ENCODE measurements around the gene GINS2.

The GINS2 gene

DNA sequence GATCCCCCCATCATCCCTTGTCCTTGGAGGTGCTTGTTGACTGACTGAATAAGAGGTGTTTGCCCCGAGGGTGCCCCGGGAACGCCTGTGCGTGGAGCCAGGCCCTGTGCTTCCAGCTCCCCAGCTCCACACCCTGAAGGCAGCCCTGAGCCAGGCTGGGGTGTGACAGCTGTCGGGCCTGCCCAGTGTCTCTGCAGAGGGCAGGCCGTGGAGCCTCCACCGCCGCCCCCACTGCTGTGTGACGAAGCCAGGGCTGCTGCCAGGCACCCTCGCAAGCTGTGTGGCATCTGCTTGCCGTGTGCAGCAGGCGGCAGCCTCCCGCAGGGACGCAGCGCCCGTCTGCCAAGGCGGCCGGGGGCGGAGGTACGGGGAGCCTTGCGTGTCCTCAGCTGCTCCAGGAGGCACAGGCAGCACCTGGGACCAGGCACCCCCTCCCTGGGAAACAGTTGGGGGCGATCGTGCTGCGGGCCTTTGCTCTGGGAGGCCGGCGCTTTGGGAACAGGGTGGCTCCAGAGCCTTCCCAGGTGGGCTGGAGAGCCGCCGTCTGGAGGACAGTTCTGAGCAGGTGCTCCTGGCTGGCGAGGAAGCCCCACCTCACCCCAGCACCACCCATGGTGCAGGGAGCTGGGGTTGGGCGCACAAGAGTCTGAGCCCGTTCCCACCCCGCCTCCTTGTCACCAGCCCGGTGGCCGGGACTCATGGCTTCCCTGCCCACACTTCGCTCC, 49.1 kb downstream of the GINS2 start:
- no peak for DNase-seq (ENCODE audit: low read depth)

DNA sequence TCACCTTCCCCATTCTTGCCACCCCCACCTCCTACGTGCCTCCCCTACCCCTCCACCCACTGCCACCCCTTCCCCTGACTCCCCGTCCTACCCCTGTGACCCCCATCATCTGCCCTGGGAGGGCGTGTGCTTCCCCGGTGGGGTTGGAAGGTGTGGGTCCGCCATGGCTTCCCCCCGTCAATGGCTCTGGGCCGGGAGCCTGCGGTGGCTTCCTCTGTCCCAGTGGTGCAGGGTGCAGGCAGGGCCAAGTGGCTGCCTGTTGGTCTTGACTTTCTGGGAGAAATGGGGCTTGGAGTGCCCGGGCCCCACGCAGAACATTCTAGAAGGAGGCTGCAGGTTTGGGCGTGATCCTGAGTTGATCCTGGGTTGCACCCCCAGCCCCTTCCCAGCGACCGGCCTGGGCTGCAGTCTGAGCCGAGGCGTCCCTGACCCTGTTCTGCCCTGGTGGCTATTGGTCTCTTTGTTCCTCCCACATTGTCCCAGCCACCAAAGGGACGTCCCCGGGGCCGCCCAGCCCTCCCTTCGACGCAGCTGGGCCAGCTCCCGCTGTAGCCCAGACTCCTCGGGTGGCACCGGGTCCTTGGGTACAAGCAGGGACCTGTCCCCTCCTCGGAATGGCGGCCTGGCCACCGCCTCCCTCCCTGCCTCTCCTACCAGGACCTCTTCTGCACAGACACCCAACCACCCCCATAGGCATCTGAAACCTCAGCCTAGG, 49.9 kb downstream of the GINS2 start:
- no peak for DNase-seq (ENCODE audit: low read depth)

DNA sequence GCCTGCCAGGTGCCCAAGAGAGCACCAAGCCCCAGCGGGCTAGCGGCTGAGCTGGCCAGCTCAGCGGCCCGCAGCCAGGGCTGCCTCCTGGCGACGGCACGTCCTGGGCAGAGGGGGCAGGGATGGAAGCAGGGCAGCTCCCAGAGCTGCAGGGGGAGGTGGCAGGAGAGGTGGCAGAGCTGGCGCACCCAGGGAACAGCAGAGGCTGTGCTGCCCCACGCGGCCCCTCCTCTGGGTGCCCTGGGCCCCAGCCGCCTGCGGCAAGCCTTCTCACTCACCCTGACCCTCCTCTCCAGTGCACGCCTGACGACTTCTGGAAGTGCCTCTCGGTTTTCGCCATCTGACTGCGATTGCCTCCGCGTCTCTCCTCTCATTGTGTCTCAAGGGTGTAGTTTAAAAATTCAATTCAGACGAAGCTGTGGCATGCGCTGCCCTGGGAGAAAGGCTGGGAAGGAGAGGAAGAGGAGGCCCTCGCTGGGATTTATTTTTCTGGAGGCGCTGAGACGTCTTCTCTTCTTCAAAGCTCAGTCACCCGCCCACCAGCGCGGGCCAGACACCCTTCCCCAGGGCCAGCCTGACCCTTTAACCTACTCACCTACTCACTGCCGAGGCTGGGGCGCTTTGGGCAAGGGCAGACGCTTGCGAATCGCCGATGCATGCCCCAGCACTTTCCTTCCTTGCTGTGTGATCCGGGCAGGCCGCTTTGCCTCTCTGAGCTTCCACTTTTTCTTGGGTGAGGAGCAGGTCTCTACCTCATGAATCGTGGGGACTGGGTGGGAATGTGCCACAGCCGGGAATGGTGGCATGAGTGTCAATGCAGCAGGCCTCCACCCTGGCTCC, 50.7 kb downstream of the GINS2 start:
- DNase-seq (ENCODE audit: low read depth), result no peak

DNA sequence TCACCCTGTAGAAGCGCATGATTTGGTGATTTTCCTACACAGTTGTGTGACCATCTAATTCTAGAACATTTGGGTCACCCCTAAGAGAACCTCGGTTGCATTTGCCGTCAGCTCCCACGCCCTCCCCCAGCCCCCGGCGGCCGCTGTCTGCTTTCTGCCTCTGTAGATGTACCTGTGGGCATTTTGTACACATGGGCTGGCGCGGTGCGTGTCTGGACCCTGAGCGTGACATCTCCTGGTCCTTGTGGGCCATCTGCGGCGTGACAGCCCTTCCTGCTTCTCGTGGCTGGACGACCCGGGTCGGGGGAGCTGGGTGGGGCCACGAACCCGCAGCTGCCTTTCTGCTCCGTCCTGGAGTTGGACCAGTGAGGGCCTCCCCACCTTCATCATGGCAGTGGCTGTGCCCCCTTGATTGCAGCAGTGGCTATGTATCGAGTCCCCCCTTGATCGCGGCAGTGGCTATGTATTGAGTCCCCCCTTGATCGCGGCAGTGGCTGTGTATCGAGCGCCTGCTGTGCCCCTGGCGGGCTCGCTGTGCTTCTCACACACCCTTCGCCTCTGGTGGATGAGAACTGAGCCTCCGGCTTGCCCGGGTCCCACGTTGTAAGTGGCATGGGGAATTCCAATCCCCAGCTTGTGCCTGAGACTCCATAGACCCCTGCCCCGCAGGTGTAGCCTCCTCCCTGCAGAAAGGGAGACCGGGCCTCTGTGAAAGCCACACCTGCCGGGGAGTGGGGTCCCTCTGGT, 51.5 kb downstream of the GINS2 start:
- no peak for DNase-seq (ENCODE audit: low read depth)

DNA sequence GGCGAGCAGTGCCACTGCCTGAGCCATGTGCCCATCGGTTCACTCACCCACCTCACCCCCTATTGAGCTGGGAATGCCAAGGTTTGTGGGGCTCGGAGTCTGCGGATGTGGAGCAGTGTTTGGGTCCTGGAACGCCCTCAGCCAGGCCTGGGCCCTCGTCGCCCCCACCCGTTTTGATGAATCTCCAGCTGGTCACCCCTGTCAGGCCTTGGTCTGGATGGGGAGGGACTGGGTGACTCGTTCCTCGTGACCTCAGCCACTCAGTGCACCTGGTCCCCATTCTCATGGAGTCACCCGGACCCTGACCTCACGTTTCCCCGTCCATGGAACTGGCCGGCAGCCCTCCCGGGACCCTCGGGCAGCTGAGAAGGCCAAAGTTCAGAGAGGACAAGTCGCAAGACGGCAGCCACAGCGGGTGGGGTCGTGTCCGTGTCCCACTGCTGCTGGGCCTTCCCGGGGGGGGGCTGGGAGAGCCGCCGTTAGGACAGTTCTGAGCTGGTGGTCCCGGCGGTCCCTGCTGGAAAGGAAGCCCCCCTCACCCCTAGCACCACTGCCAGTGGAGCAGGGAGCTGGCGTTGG, 52.4 kb downstream of the GINS2 start:
- no peak for DNase-seq (ENCODE audit: low read depth)

DNA sequence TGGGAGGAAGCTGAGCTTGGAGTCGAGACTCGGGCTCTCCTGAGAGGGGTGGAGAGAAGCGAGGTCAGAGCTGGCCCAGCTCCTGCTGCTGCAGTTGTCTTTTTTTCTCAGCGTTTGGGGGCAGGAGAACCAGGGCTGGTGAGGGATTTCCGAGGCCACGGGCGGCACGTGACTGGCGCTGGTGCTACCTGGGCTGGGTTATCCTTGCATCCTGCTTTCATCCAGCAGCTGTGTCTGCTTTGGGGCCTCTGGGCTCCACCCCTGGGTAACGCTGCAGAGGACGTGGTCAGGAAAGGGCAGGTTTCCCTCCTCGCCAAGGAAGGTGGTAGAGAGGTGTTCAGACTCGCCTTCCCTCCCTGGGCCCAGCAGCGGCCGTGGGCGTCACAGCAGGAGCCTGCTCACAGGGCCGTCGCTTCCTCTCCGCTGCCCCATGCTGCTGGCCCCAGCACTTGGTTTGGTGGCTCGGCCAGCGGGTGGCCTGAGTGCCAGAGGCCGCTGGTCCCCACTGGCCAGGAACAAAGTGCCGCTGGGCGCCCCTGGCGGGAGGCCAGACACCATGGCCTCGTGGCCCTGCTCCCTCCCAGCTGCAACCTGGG, 53.1 kb downstream of the GINS2 start:
- DNase-seq (ENCODE audit: low read depth), result no peak

DNA sequence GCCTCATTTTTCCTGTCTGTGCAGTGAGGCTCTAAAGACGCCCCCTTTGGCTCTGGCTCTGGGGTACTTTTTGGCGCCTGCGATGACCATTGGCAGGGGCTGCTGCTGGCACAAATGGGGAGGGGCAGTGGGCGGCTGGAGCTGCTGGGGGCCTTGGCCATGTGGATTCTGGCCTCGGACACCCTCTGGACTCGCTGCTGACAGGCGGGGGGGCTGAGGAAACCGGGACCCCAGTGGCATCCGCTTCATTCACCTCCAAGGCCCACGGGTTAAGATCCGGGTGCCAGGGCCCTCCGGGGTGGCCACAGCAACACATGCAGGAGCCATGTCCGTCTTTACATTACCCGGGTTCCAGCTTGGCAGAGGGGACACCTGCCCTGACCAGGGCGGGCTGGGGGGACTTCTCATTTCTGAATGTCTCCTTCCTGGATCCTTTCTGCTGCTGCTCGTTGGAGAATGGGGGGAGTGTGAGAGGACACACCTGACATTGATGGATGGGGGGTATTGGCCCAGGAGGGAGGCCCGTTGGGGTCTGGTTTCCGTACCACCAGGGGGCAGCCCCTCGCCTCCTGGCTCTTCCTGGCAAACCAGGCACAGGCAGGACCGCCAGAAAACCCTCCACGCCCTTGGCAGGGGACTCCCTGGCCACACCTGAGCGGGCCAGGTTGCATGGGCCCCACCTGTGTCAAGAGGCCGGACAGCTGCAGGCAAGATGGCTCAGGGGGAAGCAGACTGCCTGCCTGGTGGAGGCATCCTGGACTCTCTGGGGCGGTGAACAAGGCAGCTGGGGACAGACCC, 53.8 kb downstream of the GINS2 start:
- no peak for DNase-seq (ENCODE audit: low read depth)

DNA sequence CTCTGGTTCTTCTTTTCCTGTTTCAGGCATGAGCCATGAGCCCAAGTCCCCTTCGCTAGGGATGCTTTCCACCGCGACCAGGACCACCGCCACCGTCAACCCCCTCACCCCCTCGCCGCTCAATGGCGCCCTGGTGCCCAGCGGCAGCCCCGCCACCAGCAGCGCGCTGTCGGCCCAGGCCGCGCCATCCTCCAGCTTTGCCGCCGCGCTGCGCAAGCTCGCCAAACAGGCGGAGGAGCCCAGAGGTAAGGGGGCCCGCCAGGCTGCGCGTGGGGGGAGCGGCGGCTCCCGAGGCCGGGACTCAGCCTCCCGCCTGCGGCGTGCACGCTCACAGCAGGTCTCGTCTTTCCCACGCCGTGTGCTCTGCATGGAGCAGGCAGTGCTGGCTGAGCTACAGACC, 54.9 kb downstream of the GINS2 start:
- DNase-seq (ENCODE audit: low read depth), result no peak

DNA sequence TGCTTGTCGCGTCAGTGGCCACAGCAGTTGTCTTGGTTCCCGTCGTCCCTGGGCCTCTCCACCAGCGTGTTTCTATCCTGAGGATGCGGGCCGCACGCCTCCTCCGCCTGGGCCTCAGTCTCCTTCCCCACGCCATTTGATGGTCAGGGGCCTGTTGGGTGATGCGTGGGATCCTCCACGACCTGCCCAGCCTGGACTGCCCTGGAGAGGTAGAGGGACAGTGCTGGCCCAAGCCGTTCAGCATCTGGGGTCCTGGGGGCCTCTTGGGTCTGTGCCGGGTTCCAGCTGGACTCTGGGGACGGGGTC, 55.4 kb downstream of the GINS2 start:
- DNase-seq (ENCODE audit: low read depth), result no peak

DNA sequence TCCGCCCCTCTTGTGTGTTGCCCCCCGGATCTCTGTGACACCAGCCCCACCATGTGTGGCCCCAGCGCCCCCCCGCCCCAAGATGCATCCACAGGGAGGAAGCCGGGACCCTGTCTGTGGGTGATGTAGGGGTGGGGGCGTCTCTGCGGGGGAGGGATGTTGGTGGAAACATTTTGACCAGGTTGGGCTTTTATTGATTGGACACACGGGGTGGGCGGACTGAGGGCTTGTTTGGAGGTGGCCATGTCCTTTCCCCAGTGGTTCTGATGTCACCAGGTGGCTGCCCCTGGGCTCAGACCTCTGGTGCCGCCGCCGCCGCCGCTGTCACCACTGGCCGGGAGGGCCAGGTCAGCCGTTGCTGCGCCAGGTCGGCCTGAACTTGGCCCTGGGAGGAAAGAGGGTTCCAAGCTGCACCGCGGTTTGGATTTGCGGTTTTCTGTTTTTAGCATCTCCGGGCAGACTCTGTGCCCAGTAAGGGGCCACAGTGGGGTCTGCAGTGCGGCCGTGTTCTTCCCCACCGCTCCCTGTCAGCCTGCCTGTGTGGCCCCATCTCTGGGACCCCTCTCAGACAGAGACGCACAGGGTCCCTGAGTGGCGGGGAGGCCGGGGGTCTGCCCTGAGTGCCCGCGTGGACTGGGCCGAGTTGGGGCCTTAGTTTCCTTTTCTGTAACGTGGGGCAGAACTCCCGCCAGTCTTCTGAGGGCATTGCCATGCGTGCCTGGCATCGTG, 55.9 kb downstream of the GINS2 start:
- DNase-seq (ENCODE audit: low read depth), result no peak

DNA sequence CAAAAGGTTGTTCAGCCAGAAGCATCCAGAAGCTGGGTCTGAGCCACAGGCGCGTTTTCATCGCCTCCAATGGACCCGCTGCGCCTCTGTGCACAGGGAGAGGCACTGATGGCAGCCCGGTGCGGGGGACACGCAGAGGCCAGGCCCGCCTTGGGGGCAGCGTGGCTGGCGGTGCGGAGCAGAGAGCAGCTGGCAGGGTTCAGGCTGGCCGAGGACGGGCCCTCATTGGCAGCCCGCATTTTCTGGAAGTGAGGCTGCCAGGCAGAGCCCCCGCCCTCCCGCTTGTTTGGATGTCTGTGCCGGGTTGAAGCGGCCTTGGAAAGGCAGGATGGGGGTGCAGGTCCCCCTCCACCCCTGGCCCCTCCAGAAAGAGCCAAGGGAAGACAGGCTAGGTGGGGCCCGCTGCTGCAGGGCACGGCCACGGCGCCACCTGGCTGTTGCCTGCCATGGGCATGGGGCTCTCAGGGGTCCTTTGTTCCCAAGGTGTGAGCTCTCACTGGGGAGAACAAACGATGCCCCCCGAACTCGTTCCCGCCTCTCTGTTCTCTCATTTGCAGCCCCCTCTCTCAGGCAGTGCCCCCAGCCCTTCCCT, 56.9 kb downstream of the GINS2 start:
- no peak for DNase-seq (ENCODE audit: low read depth)

DNA sequence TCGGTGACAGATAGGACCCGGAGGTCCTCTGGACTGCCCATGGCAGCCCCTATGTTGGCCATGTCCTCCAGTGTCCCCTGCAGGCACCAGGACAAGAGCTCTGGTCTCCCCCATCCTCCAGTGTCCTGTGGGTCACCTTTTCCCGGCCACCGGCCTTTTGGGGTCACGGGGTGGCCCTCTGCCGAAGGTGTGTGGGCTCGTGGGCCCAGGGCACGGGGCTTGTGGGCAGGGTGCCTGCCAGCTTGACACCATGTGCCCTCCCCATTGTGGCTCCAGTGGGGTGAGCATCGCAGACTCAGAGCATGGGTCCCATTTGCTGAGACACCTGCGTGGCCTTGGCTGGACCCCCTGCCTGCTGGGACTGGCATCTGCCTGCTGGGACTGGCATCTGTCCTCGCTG, 57.5 kb downstream of the GINS2 start:
- DNase-seq (ENCODE audit: low read depth), result no peak

DNA sequence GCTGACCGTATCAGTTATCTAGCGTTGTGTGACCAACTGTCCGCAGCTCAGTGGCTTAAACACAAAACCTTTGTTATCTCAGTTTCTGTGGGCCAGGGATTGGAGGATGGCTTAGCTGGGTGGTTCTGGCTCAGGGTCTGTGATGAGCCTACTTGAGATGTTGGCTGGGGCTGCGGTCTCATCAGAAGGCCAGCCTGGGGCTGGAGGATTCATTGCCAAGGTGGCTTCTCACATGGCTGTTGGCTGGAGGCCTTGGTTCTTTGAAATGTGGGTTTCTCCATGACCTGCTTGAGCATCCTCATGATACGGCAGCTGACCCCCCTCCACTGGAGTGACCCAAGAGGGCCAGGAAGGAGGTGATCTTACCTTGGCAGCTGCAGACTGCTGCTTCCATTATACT, 58.9 kb downstream of the GINS2 start:
- DNase-seq (ENCODE audit: low read depth), result no peak

DNA sequence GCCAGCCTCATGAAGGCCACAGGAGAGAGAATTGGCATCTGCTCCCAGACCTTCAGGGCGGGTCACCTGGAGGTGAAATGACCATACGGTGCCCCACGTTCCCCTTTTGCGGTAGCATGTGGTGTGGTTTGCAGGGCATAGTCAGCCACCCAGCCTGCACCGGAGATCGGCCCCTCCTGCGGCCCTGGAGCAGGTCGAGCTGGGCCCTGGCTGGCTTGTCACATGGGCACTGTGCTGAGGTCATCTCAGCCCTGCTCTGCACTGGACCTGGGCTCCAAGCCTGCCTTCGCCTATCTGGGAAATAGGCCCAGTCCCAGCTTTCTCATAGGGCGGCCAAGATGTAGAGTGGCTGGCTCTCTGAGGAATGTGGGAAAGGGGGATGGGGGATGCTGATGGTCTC, 59.4 kb downstream of the GINS2 start:
- no peak for DNase-seq (ENCODE audit: low read depth)

DNA sequence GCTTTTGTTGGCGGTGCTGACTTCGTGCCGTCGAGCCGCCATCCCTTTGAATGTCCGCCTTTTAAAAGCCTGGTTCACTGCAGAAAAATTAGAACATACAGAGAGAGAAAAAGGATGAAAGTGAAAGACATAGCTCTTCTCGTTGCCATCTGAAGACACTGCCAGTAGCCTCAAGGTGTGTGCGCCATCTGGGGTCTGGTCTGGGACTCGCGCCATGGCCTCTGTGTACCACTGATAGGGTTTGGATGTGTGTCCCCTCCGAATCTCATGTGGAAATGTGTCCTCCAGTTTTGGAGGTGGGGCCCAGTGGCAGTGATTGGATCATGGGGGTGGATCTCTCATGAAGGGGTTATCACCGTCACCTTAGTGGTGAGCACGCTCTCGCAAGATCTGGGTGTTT, 60.1 kb downstream of the GINS2 start:
- DNase-seq (ENCODE audit: low read depth), result no peak

DNA sequence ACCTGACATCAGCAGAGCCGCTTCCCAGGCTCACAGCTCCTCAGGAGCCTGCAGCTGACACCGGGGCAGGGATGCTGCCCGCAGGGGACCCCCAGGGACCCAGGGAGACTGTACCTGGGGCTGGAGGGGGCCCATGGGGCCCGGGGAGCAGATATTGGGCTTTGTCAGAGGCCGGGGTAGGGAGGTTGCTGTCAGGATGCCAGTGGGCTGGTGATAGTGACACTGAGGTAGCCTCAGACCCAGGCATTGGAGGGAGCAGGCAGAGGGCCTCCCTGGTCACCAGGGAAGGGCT, 60.5 kb downstream of the GINS2 start:
- DNase-seq (ENCODE audit: low read depth), result no peak

DNA sequence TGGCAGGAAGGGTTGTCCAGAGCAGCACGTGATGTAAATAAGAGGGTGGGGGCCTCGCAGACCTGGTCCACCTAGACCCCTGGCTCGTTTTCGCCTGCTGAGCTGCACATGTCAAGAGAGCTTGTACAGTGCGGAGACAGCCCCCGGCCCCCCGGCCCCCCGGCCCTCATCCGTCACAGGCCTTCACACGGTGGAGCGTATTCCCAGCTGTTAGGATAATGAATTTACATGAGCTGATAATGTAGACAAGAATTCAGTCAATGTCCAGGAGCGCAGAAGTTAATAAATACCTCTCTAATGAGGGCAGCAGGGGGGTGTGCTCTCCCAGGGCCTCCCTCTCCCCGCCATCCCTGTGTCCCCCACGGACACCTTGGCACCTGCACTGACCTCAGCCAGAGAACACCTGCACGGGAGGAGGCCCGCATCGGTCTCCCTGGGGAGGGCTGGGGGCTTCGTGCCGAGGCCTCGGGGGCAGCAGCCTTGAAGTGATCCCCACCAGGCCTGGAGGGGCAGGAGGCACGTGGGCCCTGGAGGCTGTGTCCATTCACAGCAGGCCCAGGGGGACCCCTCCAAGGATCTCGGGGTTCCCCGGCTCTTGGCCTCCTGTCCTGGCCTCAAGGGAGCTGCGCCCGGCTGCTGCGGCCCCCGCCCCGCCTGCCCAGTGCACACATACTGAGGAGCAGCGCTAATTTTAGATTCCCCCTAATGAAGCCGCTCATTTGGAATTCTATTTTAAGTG, 61.1 kb downstream of the GINS2 start:
- no peak for DNase-seq (ENCODE audit: low read depth)

DNA sequence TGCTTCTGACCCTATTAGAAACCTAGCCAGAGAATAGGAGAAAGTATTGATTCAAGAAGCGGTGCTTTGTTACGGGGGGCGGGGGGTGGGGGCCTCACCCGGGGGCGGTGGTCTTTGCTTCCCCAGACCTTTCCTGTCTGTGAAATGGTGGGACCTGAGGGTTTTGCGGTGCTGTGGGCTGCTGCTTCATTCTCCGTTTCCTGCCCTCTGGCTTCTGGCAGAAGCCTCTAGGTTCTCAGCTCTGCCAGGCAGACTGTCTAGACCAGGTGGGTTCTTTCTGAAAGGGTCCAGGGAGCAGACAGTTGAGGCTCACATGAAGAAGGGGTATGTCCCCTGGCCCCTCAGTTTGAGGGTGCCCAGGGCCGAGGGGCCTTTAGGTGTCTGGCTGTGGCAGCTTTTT, 61.7 kb downstream of the GINS2 start:
- no peak for DNase-seq (ENCODE audit: low read depth)
